ENCODE data around the gene SYCP2.

GRCh38 chr20:59933296-59933848 lies at the start of gene SYCP2:
- TF ChIP-seq CTCF (IDR thresholded peaks at IDR 0.05) (no peak), POLR2A (IDR thresholded peaks at IDR 0.05) (no peak)
